Measurements from ENCODE around the gene PEX5L.

PEX5L gene

GRCh38 chr3:180000500-180000899, 36.2 kb downstream of the PEX5L start:
- no peak overlapping the region for H3K27ac ChIP-seq (ENCODE audit: low read depth, low read length)
- H3K4me3 ChIP-seq (ENCODE audit: low read length), result no peak overlapping the region
- H3K27me3 ChIP-seq (ENCODE audit: control insufficient read depth, insufficient read depth, low read length), result no peaks in the 10 kb centered on the region
- H3K9ac ChIP-seq (ENCODE audit: low read length), result no peak overlapping the region
- H3K36me3 ChIP-seq (ENCODE audit: control insufficient read depth, insufficient read depth, low read length), result no peaks in the 10 kb centered on the region
- H3K4me1 ChIP-seq (ENCODE audit: control insufficient read depth, insufficient read depth, low read length), result no peaks in the 10 kb centered on the region

GRCh38 chr3:179995406-179995805, 41.3 kb downstream of the PEX5L start:
- H3K36me3 ChIP-seq (ENCODE audit: control insufficient read depth, insufficient read depth, low read length), result no peaks in the 10 kb centered on the region
- no peaks in the 10 kb centered on the region for H3K4me1 ChIP-seq (ENCODE audit: control insufficient read depth, insufficient read depth, low read length)
- H3K9ac ChIP-seq (ENCODE audit: low read length), result no peak overlapping the region
- no peak overlapping the region for H3K27ac ChIP-seq (ENCODE audit: low read depth, low read length)
- H3K4me3 ChIP-seq (ENCODE audit: low read length), result no peak overlapping the region
- H3K27me3 ChIP-seq (ENCODE audit: control insufficient read depth, insufficient read depth, low read length), result no peaks in the 10 kb centered on the region

GRCh38 chr3:179991883-179992282, 44.9 kb downstream of the PEX5L start:
- no peaks in the 10 kb centered on the region for H3K4me1 ChIP-seq (ENCODE audit: control insufficient read depth, insufficient read depth, low read length)
- no peaks in the 10 kb centered on the region for H3K27me3 ChIP-seq (ENCODE audit: control insufficient read depth, insufficient read depth, low read length)
- no peaks in the 10 kb centered on the region for H3K36me3 ChIP-seq (ENCODE audit: control insufficient read depth, insufficient read depth, low read length)
- H3K4me3 ChIP-seq (ENCODE audit: low read length), result no peak overlapping the region
- no peak overlapping the region for H3K27ac ChIP-seq (ENCODE audit: low read depth, low read length)
- H3K9ac ChIP-seq (ENCODE audit: low read length), result no peak overlapping the region

- H3K36me3 ChIP-seq (ENCODE audit: control insufficient read depth, insufficient read depth, low read length), result no peaks in the 10 kb centered on the region
- no peak overlapping the region for H3K9ac ChIP-seq (ENCODE audit: low read length)
These were observed 45.6 kb downstream of the PEX5L start for GRCh38 chr3:179991104-179991503.

GRCh38 chr3:179981646-179982045, 55.1 kb downstream of the PEX5L start:
- Histone ChIP-seq H3K4me1 (ENCODE audit: control insufficient read depth, insufficient read depth, low read length) (no peaks in the 10 kb centered on the region), H3K4me3 (ENCODE audit: low read length) (no peak overlapping the region), H3K9ac (ENCODE audit: low read length) (no peak overlapping the region), H3K36me3 (ENCODE audit: control insufficient read depth, insufficient read depth, low read length) (no peaks in the 10 kb centered on the region), H3K27ac (ENCODE audit: low read depth, low read length) (no peak overlapping the region), H3K27me3 (ENCODE audit: control insufficient read depth, insufficient read depth, low read length) (no peaks in the 10 kb centered on the region)

More at GRCh38 chr3:179991104-179991503, 45.6 kb downstream of the PEX5L start:
- H3K27ac ChIP-seq (ENCODE audit: low read depth, low read length), result no peak overlapping the region
- no peak overlapping the region for H3K4me3 ChIP-seq (ENCODE audit: low read length)
- H3K4me1 ChIP-seq (ENCODE audit: control insufficient read depth, insufficient read depth, low read length), result no peaks in the 10 kb centered on the region
- H3K27me3 ChIP-seq (ENCODE audit: control insufficient read depth, insufficient read depth, low read length), result no peaks in the 10 kb centered on the region

- Histone ChIP-seq H3K4me3 (ENCODE audit: low read length) (no peak overlapping the region), H3K27ac (ENCODE audit: low read depth, low read length) (no peak overlapping the region), H3K9ac (ENCODE audit: low read length) (no peak overlapping the region), H3K4me1 (ENCODE audit: control insufficient read depth, insufficient read depth, low read length) (no peaks in the 10 kb centered on the region), H3K27me3 (ENCODE audit: control insufficient read depth, insufficient read depth, low read length) (no peaks in the 10 kb centered on the region), H3K36me3 (ENCODE audit: control insufficient read depth, insufficient read depth, low read length) (no peaks in the 10 kb centered on the region)
These were observed 59.4 kb downstream of the PEX5L start for GRCh38 chr3:179977356-179977755.

GRCh38 chr3:179973931-179974361, 62.8 kb downstream of the PEX5L start:
- Histone ChIP-seq H3K36me3 (ENCODE audit: control insufficient read depth, insufficient read depth, low read length) (no peaks in the 10 kb centered on the region), H3K4me3 (ENCODE audit: low read length) (no peak overlapping the region), H3K9ac (ENCODE audit: low read length) (no peak overlapping the region), H3K27me3 (ENCODE audit: control insufficient read depth, insufficient read depth, low read length) (no peaks in the 10 kb centered on the region), H3K4me1 (ENCODE audit: control insufficient read depth, insufficient read depth, low read length) (no peaks in the 10 kb centered on the region), H3K27ac (ENCODE audit: low read depth, low read length) (no peak overlapping the region)

- no peak overlapping the region for H3K4me3 ChIP-seq (ENCODE audit: low read length)
- H3K27ac ChIP-seq (ENCODE audit: low read depth, low read length), result no peak overlapping the region
- H3K27me3 ChIP-seq (ENCODE audit: control insufficient read depth, insufficient read depth, low read length), result no peaks in the 10 kb centered on the region
- no peak overlapping the region for H3K9ac ChIP-seq (ENCODE audit: low read length)
- H3K36me3 ChIP-seq (ENCODE audit: control insufficient read depth, insufficient read depth, low read length), result no peaks in the 10 kb centered on the region
- no peaks in the 10 kb centered on the region for H3K4me1 ChIP-seq (ENCODE audit: control insufficient read depth, insufficient read depth, low read length)
These were observed 63.8 kb downstream of the PEX5L start for GRCh38 chr3:179972881-179973423.

- H3K4me3 ChIP-seq (ENCODE audit: low read length), result no peak overlapping the region
- no peaks in the 10 kb centered on the region for H3K36me3 ChIP-seq (ENCODE audit: control insufficient read depth, insufficient read depth, low read length)
- H3K27me3 ChIP-seq (ENCODE audit: control insufficient read depth, insufficient read depth, low read length), result no peaks in the 10 kb centered on the region
- no peaks in the 10 kb centered on the region for H3K4me1 ChIP-seq (ENCODE audit: control insufficient read depth, insufficient read depth, low read length)
- H3K27ac ChIP-seq (ENCODE audit: low read depth, low read length), result no peak overlapping the region
- H3K9ac ChIP-seq (ENCODE audit: low read length), result no peak overlapping the region
These were observed 65.5 kb downstream of the PEX5L start for GRCh38 chr3:179971280-179971679.

GRCh38 chr3:179970746-179971145, 66.0 kb downstream of the PEX5L start:
- Histone ChIP-seq H3K27ac (ENCODE audit: low read depth, low read length) (no peak overlapping the region), H3K27me3 (ENCODE audit: control insufficient read depth, insufficient read depth, low read length) (no peaks in the 10 kb centered on the region), H3K9ac (ENCODE audit: low read length) (no peak overlapping the region), H3K4me1 (ENCODE audit: control insufficient read depth, insufficient read depth, low read length) (no peaks in the 10 kb centered on the region), H3K36me3 (ENCODE audit: control insufficient read depth, insufficient read depth, low read length) (no peaks in the 10 kb centered on the region), H3K4me3 (ENCODE audit: low read length) (no peak overlapping the region)

- H3K27ac ChIP-seq (ENCODE audit: low read depth, low read length), result no peak overlapping the region
These were observed 67.2 kb downstream of the PEX5L start for GRCh38 chr3:179969525-179969924.

GRCh38 chr3:179967622-179968021, 69.1 kb downstream of the PEX5L start:
- no peaks in the 10 kb centered on the region for H3K36me3 ChIP-seq (ENCODE audit: control insufficient read depth, insufficient read depth, low read length)
- H3K9ac ChIP-seq (ENCODE audit: low read length), result no peak overlapping the region
- H3K27me3 ChIP-seq (ENCODE audit: control insufficient read depth, insufficient read depth, low read length), result no peaks in the 10 kb centered on the region
- no peak overlapping the region for H3K4me3 ChIP-seq (ENCODE audit: low read length)
- H3K27ac ChIP-seq (ENCODE audit: low read depth, low read length), result no peak overlapping the region
- H3K4me1 ChIP-seq (ENCODE audit: control insufficient read depth, insufficient read depth, low read length), result no peaks in the 10 kb centered on the region

More at GRCh38 chr3:179969525-179969924, 67.2 kb downstream of the PEX5L start:
- Histone ChIP-seq H3K4me1 (ENCODE audit: control insufficient read depth, insufficient read depth, low read length) (no peaks in the 10 kb centered on the region), H3K9ac (ENCODE audit: low read length) (no peak overlapping the region), H3K4me3 (ENCODE audit: low read length) (no peak overlapping the region), H3K36me3 (ENCODE audit: control insufficient read depth, insufficient read depth, low read length) (no peaks in the 10 kb centered on the region), H3K27me3 (ENCODE audit: control insufficient read depth, insufficient read depth, low read length) (no peaks in the 10 kb centered on the region)

GRCh38 chr3:179964890-179965289, 71.8 kb downstream of the PEX5L start:
- no peaks in the 10 kb centered on the region for H3K4me1 ChIP-seq (ENCODE audit: control insufficient read depth, insufficient read depth, low read length)
- no peaks in the 10 kb centered on the region for H3K27me3 ChIP-seq (ENCODE audit: control insufficient read depth, insufficient read depth, low read length)
- H3K36me3 ChIP-seq (ENCODE audit: control insufficient read depth, insufficient read depth, low read length), result no peaks in the 10 kb centered on the region
- no peak overlapping the region for H3K4me3 ChIP-seq (ENCODE audit: low read length)
- no peak overlapping the region for H3K9ac ChIP-seq (ENCODE audit: low read length)
- no peak overlapping the region for H3K27ac ChIP-seq (ENCODE audit: low read depth, low read length)

Measured in rectal smooth muscle tissue (tissue), 1 donor.